K562 (cell line): ENCODE data around the gene TBL1XR1.
"Not testable (repeated sequence)": the region's sequence is repeated elsewhere in the genome, so short reads cannot be mapped to it uniquely, and the experiment has no call there.

Source experiments
- BCL6 ChIP-seq: fragments of 250-450 bp; sonication (Bioruptor Pico); IDR thresholded peaks from 2 replicates; pipeline ENCODE4 v1.4.0; 2020
- HNRNPLL ChIP-seq: fragments of 200-400 bp; formaldehyde crosslinking; IDR thresholded peaks from 2 replicates; pipeline ENCODE4 v1.6.1; 2017; ENCODE audit warnings: low read length, low read depth, mild to moderate bottlenecking; ENCODE audit not compliant: poor library complexity, severe bottlenecking
- ILK ChIP-seq: fragments of 450-650 bp; IDR thresholded peaks from 2 replicates; pipeline ENCODE4 v1.6.1; 2016; ENCODE audit warnings: missing genetic modification characterization, low read depth, mild to moderate bottlenecking, missing compliant biosample characterization, moderate library complexity, borderline replicate concordance
- MED1 ChIP-seq: sonication (generic); formaldehyde crosslinking; IDR thresholded peaks from 2 replicates; pipeline ENCODE4 v1.8.1; 2023; ENCODE audit warnings: missing genetic modification reagents, borderline replicate concordance
- POLR2AphosphoS5 ChIP-seq: IDR thresholded peaks from 2 replicates; pipeline ENCODE4 v1.6.1; 2011; ENCODE audit warnings: mild to moderate bottlenecking, low read depth, low read length, moderate library complexity; ENCODE audit not compliant: control insufficient read depth, insufficient read depth
- SIX5 ChIP-seq, 2 experiments: IDR thresholded peaks; 2 replicates each; pipeline ENCODE4 v1.6.1; 2011; ENCODE audit warnings: low read length in 2 of 2, borderline replicate concordance in 1 of 2, low read depth in 1 of 2, mild to moderate bottlenecking in 1 of 2, moderate library complexity in 1 of 2; ENCODE audit not compliant: insufficient read depth in 1 of 2
- YY1 ChIP-seq, 3 experiments: IDR thresholded peaks; 2 replicates each; pipeline ENCODE4 v1.6.1; 2011; ENCODE audit warnings: low read length in 2 of 3, mild to moderate bottlenecking in 2 of 3, moderate library complexity in 2 of 3, borderline replicate concordance in 1 of 3, control low read depth in 1 of 3, low read depth in 1 of 3; ENCODE audit not compliant: insufficient read depth in 3 of 3, insufficient replicate concordance in 2 of 3, control insufficient read depth in 1 of 3, insufficient read length in 1 of 3; ENCODE audit errors: extremely low read depth in 1 of 3
- ZBTB7A ChIP-seq: IDR thresholded peaks from 2 replicates; pipeline ENCODE4 v1.6.1; 2011; ENCODE audit warnings: low read depth, mild to moderate bottlenecking, low read length, moderate library complexity, borderline replicate concordance; ENCODE audit not compliant: control insufficient read depth
- TF ChIP-seq, protein P1 (sequence below), 3 experiments: IDR thresholded peaks in 2 of 3; conservative IDR thresholded peaks in 1 of 3; 2 replicates each; pipeline ENCODE4 v1.5.1; 2011 to 2012; ENCODE audit warnings: low read length in 3 of 3, mild to moderate bottlenecking in 3 of 3, control low read depth in 2 of 3, improper control_type of control experiment in 1 of 3, inconsistent platforms in 1 of 3, low read depth in 1 of 3, mixed read lengths in 1 of 3, moderate library complexity in 1 of 3; ENCODE audit not compliant: insufficient read depth in 2 of 3
- TF ChIP-seq, protein P2 (sequence below): fragments of 250-450 bp; sonication (Bioruptor Pico); IDR thresholded peaks from 2 replicates; pipeline ENCODE4 v1.8.0; 2021; ENCODE audit warnings: moderate library complexity, mild to moderate bottlenecking, inconsistent platforms
- TF ChIP-seq, protein P3 (sequence below): sonication (generic); formaldehyde crosslinking; IDR thresholded peaks from 2 replicates; pipeline ENCODE4 v1.8.1; 2023; ENCODE audit warnings: mild to moderate bottlenecking, missing genetic modification reagents
- TF ChIP-seq, protein P4 (sequence below): fragments of 250-450 bp; sonication (Bioruptor Pico); IDR thresholded peaks from 2 replicates; pipeline ENCODE4 v1.5.0; 2021

DNA sequence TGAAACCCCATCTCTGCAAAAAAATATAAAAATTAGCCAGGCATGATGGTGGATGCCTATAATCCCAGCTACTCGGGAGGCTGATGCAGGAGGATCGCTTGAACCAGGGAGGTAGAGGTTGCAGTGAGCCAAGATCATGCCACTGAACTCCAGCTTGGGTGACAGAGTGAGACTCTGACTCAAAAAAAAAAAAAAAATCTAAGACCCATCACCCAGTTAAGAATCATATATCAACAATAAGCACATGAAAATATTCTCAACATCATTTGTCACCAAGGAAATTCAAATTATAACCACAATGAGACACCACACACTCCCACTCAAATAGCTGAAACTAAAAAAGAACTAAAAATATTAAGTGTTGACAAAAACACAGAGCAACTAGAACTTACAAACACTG, 35.7 kb downstream of the TBL1XR1 start:
- TF ChIP-seq, protein P1, sequence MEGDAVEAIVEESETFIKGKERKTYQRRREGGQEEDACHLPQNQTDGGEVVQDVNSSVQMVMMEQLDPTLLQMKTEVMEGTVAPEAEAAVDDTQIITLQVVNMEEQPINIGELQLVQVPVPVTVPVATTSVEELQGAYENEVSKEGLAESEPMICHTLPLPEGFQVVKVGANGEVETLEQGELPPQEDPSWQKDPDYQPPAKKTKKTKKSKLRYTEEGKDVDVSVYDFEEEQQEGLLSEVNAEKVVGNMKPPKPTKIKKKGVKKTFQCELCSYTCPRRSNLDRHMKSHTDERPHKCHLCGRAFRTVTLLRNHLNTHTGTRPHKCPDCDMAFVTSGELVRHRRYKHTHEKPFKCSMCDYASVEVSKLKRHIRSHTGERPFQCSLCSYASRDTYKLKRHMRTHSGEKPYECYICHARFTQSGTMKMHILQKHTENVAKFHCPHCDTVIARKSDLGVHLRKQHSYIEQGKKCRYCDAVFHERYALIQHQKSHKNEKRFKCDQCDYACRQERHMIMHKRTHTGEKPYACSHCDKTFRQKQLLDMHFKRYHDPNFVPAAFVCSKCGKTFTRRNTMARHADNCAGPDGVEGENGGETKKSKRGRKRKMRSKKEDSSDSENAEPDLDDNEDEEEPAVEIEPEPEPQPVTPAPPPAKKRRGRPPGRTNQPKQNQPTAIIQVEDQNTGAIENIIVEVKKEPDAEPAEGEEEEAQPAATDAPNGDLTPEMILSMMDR (IDR thresholded peaks at IDR 0.05 in 2 of 3, conservative IDR thresholded peaks at IDR 0.05 in 1 of 3; ENCODE audit: insufficient read depth in 2 of 3, low read depth in 1 of 3, low read length in 3 of 3) = not testable (repeated sequence)
- not testable (repeated sequence) for TF ChIP-seq ILK (tag); POLR2AphosphoS5; ZBTB7A; BCL6 (CRISPR knock-in tag); YY1 (IDR thresholded peaks at IDR 0.05; ENCODE audit: borderline replicate concordance in 1 of 3, control insufficient read depth in 1 of 3, extremely low read depth in 1 of 3, insufficient read depth in 3 of 3, insufficient read length in 1 of 3, insufficient replicate concordance in 2 of 3, low read depth in 1 of 3, low read length in 2 of 3); SIX5 (IDR thresholded peaks at IDR 0.05; ENCODE audit: borderline replicate concordance in 1 of 2, insufficient read depth in 1 of 2, low read depth in 1 of 2, low read length in 2 of 2); HNRNPLL; MED1 (CRISPR knock-in tag)
- TF ChIP-seq, protein P2, sequence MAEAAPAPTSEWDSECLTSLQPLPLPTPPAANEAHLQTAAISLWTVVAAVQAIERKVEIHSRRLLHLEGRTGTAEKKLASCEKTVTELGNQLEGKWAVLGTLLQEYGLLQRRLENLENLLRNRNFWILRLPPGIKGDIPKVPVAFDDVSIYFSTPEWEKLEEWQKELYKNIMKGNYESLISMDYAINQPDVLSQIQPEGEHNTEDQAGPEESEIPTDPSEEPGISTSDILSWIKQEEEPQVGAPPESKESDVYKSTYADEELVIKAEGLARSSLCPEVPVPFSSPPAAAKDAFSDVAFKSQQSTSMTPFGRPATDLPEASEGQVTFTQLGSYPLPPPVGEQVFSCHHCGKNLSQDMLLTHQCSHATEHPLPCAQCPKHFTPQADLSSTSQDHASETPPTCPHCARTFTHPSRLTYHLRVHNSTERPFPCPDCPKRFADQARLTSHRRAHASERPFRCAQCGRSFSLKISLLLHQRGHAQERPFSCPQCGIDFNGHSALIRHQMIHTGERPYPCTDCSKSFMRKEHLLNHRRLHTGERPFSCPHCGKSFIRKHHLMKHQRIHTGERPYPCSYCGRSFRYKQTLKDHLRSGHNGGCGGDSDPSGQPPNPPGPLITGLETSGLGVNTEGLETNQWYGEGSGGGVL (CRISPR knock-in tag) = not testable (repeated sequence)
- TF ChIP-seq, protein P3, sequence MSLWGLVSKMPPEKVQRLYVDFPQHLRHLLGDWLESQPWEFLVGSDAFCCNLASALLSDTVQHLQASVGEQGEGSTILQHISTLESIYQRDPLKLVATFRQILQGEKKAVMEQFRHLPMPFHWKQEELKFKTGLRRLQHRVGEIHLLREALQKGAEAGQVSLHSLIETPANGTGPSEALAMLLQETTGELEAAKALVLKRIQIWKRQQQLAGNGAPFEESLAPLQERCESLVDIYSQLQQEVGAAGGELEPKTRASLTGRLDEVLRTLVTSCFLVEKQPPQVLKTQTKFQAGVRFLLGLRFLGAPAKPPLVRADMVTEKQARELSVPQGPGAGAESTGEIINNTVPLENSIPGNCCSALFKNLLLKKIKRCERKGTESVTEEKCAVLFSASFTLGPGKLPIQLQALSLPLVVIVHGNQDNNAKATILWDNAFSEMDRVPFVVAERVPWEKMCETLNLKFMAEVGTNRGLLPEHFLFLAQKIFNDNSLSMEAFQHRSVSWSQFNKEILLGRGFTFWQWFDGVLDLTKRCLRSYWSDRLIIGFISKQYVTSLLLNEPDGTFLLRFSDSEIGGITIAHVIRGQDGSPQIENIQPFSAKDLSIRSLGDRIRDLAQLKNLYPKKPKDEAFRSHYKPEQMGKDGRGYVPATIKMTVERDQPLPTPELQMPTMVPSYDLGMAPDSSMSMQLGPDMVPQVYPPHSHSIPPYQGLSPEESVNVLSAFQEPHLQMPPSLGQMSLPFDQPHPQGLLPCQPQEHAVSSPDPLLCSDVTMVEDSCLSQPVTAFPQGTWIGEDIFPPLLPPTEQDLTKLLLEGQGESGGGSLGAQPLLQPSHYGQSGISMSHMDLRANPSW (CRISPR knock-in tag) = not testable (repeated sequence)
- TF ChIP-seq, protein P4, sequence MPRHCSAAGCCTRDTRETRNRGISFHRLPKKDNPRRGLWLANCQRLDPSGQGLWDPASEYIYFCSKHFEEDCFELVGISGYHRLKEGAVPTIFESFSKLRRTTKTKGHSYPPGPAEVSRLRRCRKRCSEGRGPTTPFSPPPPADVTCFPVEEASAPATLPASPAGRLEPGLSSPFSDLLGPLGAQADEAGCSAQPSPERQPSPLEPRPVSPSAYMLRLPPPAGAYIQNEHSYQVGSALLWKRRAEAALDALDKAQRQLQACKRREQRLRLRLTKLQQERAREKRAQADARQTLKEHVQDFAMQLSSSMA (CRISPR knock-in tag) = not testable (repeated sequence)
